ENCODE measurements around the gene MTCH1. TPM values are rescaled to one million over a fixed set of nuclear protein-coding genes. Genes with fewer than 3 reads are reported as not detected.

Gene MTCH1
- total RNA-seq, 1 donor from 2014 or later = 180 TPM

GRCh38 chr6:36938536-36938935 lies 47.5 kb downstream of the MTCH1 start:
- Mint-ChIP-seq H3K4me1 (ENCODE audit: unreplicated experiment) (peaks cover 33% of the 10 kb centered on the region), H3K9me3 (ENCODE audit: unreplicated experiment) (no peaks in the 10 kb centered on the region), H3K36me3 (ENCODE audit: unreplicated experiment) (no peaks in the 10 kb centered on the region), H3K4me3 (ENCODE audit: unreplicated experiment) (no peak overlapping the region), H3K27ac (ENCODE audit: unreplicated experiment) (no peak overlapping the region), H3K27me3 (ENCODE audit: unreplicated experiment) (no peaks in the 10 kb centered on the region)
- no peak for DNase-seq (ENCODE audit: extremely low spot score, unreplicated experiment)
- no peak for TF ChIP-seq CTCF (IDR thresholded peaks at IDR 0.05)

GRCh38 chr6:36937896-36938295 lies 48.1 kb downstream of the MTCH1 start:
- Mint-ChIP-seq H3K27me3 (ENCODE audit: unreplicated experiment) (no peaks in the 10 kb centered on the region), H3K27ac (ENCODE audit: unreplicated experiment) (no peak overlapping the region), H3K36me3 (ENCODE audit: unreplicated experiment) (no peaks in the 10 kb centered on the region), H3K4me3 (ENCODE audit: unreplicated experiment) (no peak overlapping the region), H3K4me1 (ENCODE audit: unreplicated experiment) (peaks cover 39% of the 10 kb centered on the region), H3K9me3 (ENCODE audit: unreplicated experiment) (no peaks in the 10 kb centered on the region)
- no peak for TF ChIP-seq CTCF (IDR thresholded peaks at IDR 0.05)
- DNase-seq (ENCODE audit: extremely low spot score, unreplicated experiment) = no peak

- H3K4me3 Mint-ChIP-seq (ENCODE audit: unreplicated experiment) = no peak overlapping the region
- H3K36me3 Mint-ChIP-seq (ENCODE audit: unreplicated experiment) = peaks cover 2% of the 10 kb centered on the region
- TF ChIP-seq CTCF (IDR thresholded peaks at IDR 0.05) = no peak
- H3K27me3 Mint-ChIP-seq (ENCODE audit: unreplicated experiment) = no peaks in the 10 kb centered on the region
- no peaks in the 10 kb centered on the region for H3K9me3 Mint-ChIP-seq (ENCODE audit: unreplicated experiment)
- H3K27ac Mint-ChIP-seq (ENCODE audit: unreplicated experiment) = peak overlapping the region; percentile 50
- DNase-seq (ENCODE audit: extremely low spot score, unreplicated experiment) = no peak
- peaks cover 45% of the 10 kb centered on the region for H3K4me1 Mint-ChIP-seq (ENCODE audit: unreplicated experiment)
Observed at GRCh38 chr6:36936824-36937223, 49.2 kb downstream of the MTCH1 start.

GRCh38 chr6:36934901-36935300 lies 51.1 kb downstream of the MTCH1 start:
- H3K27ac Mint-ChIP-seq (ENCODE audit: unreplicated experiment) = peak overlapping the region; percentile 6
- DNase-seq (ENCODE audit: extremely low spot score, unreplicated experiment) = no peak
- no peak for TF ChIP-seq CTCF (IDR thresholded peaks at IDR 0.05)
- H3K27me3 Mint-ChIP-seq (ENCODE audit: unreplicated experiment) = no peaks in the 10 kb centered on the region
- no peaks in the 10 kb centered on the region for H3K9me3 Mint-ChIP-seq (ENCODE audit: unreplicated experiment)
- peaks cover 2% of the 10 kb centered on the region for H3K36me3 Mint-ChIP-seq (ENCODE audit: unreplicated experiment)
- peaks cover 60% of the 10 kb centered on the region for H3K4me1 Mint-ChIP-seq (ENCODE audit: unreplicated experiment)
- no peak overlapping the region for H3K4me3 Mint-ChIP-seq (ENCODE audit: unreplicated experiment)

- Mint-ChIP-seq H3K9me3 (ENCODE audit: unreplicated experiment) (no peaks in the 10 kb centered on the region), H3K27ac (ENCODE audit: unreplicated experiment) (peak overlapping the region; percentile 0), H3K4me3 (ENCODE audit: unreplicated experiment) (no peak overlapping the region), H3K4me1 (ENCODE audit: unreplicated experiment) (peaks cover 72% of the 10 kb centered on the region), H3K27me3 (ENCODE audit: unreplicated experiment) (no peaks in the 10 kb centered on the region), H3K36me3 (ENCODE audit: unreplicated experiment) (peaks cover 2% of the 10 kb centered on the region)
- no peak for TF ChIP-seq CTCF (IDR thresholded peaks at IDR 0.05)
- no peak for DNase-seq (ENCODE audit: extremely low spot score, unreplicated experiment)
Observed at GRCh38 chr6:36933519-36933918, 52.5 kb downstream of the MTCH1 start.

Data from osteocyte (in vitro differentiated cells).